Measurements from ENCODE around the gene LRIT2.
A peak's percentile ranks its signal among the peaks of the same experiment; 100 is the strongest.
"Not testable (repeated sequence)": the region's sequence is repeated elsewhere in the genome, so short reads cannot be mapped to it uniquely, and the experiment has no call there.

The LRIT2 gene

DNA sequence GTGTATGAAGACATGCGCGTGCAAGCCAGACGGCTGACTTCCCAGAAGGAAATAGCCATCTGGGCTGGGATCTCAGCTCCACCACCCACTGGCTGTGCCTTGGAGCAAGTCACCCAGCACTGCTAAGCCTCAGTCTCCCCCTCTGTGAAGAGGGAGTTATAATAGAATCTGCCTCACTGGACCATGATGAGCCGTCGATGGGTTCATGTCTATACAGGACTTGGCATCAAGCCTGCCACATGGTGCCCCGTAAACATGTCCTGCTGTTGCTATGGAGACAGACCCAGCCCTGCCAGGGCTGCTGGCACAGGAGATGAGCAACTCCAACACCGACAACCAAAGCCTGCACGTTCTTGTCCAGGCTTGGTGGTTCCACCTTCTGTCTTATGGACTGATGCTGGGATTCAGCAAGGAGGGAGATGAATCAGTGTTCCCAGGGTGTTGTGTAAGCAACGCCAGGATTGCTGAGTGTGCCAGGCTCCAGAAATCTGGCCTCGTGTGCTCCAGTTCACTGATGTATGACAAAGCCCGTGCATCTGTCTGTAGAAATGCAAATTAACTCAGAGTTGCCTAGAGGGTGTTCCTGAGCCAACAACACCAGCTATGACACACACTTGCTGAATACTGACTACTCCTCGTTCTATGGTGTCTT is 46.2 kb downstream of the LRIT2 start:
- DNase-seq = peak; percentile 8

DNA sequence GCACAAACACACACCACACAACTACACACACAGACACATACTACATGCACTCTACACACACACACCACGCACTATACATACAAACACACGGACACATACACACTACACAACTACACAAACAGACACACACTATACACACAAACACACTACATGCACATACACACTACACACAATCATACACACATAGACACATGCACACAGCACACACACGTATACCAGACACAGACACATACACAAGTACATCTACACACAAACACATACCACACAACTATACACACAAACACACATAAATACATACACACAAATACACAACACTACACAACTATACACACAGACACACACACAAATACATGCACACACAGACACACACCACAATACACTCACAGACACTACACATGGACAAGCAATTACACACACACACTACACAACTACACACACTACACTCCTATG is 47.2 kb downstream of the LRIT2 start:
- DNase-seq = no peak

DNA sequence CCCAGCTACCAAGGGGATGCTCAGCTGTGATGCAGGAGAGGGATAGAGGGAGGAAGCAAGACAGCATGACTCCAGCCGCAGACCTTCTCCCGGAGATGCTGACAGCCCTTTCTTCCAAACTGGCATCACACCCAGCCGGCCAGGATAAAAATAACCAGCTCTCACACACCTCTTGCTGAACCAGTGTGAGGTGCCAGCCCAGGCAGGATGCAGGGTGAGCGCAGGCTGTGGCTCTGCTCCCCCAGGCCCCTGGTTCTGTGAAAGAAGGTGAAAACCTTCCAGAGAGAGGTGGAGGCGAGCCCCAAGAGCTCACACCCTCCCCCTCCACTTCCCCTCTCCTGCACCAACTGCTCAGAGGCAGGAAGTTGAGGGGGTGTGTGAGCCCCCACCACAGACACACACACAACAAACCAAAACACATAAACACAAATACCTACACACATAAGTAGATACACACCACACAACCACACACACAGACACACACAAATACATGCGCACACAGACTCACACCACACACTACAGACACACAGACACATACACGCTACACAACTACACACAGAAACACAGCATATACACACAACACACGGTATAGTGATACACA is 47.7 kb downstream of the LRIT2 start:
- no peak for DNase-seq

DNA sequence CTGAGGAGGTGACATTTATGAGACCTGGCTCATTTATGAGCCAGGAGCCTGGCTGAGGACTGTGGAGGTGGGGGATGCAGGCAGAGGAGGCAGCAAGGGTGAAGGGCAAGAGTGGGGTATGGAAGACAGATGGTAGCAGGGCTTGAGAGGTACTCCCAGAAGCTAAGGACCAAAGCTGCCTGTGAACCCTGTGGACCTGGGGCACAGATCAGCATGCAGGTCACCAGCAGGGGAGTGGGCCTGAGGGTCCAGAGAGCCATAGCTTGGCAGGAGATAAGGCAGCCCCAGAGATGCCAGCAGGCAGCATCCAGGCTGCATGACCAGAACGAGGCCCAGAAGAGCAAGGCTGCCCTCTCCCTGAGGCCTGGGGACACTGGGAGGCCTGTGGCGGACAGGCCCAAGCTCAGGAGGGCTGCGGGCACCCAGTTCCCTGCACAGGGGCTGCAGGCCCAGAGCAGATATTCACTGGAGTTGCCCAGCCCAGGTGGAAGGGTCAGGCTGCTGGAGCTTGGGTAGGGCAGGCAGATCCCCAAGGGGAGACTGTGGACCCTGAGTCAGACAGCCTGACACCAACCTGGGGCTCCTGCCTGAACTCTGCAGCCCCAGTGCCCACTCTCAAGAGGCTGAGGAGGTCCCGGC is 48.4 kb downstream of the LRIT2 start:
- no peak for DNase-seq

DNA sequence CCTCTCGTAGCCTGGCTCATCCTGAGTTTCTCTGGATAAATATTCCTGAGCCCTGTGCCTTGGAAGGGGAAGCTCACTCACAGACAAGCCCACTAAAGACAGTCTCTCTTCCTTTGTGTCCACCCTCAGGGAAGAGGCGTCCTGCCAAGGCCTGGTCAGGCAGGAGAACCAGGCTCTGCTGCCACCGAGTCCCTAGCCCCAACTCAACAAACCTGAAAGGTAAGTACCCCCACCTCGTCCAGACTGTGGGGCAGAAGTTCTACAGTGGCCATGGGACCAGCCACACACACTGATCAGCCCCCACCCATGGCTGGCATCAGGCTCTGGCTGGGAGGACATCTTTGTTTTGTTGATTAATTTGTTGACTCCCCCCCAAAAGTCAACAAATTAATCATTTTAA is 49.0 kb downstream of the LRIT2 start:
- no peak for DNase-seq

DNA sequence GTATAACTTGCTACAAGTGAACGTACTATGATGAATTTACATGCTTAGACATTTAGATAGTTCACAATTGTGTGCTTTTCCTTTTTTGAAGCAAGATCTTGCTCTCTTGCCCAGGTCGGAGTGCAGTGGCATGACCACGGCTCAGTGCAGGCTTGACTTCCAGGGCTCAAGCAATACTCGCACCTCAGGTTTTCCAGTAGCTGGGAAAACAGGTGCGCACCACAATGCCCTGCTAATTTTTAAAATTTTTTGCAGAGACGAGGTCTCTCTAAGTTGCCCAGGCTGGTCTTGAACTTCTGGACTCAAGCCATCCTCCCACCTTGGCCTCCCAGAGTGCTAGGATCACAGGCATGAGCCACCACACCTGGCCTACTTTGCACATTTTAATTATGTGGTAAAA is 49.9 kb downstream of the LRIT2 start:
- no peak for DNase-seq

DNA sequence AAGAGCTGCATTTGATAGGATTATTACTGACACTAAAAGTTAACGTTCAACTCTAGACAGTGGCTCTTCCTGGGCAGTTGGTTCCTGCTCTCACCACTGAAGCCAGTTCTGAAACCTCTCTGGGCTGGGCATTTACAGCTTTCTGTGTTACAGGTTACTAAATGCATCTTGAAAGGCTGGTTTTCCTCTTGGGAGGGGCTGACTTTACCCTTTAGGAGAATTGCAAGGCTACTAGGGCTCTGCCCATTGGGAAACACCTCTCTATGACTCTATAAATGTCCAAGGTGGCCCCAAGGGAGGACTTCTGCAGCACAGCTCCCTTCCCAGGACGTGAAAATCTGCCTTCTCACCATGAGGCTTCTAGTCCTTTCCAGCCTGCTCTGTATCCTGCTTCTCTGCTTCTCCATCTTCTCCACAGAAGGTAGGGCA is 51.8 kb downstream of the LRIT2 start, which contains the start of gene GPR15LG:
Gene GPR15LG (plus strand): TSS at position 301 of the 429 bp plus-strand sequence. CDS start 51 bp downstream, at position 352.
- no peak for DNase-seq

DNA sequence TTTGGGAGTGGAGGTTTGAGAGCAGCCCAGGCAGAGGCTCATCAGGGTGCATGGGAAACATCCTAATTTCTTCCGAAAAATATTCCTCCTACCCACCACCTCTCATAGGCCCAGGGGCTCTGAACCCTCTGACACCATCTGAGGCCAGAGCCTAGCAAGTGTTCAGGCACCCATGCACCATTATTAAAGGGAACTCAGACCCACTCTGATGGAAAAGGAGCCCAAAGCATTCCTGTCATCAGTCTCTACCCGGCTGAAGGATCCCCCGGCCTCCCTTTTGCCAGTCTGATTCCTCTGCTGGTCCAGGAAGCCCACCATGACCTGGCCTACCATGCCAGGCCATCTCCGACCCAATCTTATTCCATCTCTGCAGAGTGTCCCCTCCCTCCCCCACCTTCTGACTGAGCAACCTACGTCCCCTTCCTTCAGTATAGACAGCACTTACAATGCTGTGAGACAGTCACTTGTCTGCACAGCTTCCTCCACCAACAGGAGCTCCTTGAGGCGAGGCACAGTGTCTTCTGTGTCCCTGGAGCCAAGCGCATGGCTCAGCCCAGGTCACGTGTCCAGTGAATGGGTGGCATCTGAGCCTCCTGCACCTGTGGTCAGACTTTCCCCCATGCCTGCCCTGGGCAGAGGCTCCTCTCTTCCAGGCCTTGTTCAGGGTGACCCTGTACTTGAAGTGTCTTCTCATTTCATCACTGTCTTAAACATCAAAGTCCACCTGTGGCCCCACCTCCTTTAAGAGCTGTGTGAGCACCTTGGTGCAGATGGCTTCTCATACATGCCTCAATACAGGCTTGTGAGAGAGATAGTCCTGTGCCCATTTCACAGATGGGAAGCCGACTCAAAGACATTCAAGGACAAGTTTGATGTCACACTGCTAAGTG is 52.6 kb downstream of the LRIT2 start:
- DNase-seq = no peak

DNA sequence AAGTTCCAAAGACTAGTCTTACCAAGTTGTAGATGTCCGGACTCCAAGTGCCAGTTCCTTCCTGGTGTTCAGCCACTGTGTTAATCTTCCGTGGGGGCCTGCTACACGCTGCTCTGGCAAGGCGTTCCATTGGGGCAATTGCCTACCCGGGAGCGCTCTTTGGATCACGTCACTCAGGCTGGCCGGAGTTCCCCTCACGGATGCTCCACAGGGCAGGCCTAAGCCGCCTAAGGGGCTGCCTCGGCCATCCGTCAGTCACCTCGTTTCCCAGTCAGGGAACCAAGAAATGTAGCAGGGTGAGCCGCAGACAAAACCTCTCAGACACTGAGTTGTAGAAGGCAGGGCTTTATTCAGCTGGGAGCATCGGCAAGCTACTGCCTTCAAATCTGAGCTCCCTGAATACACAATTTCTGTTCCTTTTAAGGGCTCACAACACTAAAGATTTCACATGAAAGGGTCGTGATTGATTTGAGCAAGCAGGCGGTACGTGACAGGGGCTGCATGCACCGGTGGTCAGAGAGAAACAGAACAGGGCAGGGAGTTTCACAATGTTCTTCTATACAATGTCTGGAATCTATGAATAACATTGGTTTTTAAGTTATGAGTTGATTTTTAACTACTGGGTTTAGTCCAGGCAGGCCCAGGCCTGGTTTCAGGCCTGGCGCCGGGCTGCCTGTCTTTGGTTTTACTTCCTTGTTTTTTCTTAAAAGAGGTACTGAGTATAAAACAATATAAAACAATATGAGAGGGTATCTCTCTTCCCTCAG is 53.5 kb downstream of the LRIT2 start:
- not testable (repeated sequence) for DNase-seq

DNA sequence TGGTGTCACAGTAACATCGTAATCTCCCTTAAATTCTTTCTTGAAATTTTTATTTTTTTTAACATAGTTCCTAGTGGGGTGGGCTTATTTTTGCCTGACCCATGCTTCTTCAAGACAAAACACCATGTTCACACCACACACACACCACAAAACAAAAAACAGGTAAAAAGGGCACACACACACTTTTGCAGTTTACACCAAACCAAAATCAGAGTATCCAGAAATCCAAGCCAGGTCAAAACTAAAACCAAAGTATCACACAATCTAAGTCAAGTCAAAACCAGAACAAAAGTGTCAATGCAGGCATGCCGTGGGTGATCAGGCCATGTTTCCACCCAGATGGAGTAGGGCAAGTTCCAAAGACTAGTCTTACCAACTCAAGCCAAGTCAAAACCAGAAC is 54.1 kb downstream of the LRIT2 start:
- DNase-seq = not testable (repeated sequence)
